ENCODE results near the gene COL21A1.

The COL21A1 gene

DNA sequence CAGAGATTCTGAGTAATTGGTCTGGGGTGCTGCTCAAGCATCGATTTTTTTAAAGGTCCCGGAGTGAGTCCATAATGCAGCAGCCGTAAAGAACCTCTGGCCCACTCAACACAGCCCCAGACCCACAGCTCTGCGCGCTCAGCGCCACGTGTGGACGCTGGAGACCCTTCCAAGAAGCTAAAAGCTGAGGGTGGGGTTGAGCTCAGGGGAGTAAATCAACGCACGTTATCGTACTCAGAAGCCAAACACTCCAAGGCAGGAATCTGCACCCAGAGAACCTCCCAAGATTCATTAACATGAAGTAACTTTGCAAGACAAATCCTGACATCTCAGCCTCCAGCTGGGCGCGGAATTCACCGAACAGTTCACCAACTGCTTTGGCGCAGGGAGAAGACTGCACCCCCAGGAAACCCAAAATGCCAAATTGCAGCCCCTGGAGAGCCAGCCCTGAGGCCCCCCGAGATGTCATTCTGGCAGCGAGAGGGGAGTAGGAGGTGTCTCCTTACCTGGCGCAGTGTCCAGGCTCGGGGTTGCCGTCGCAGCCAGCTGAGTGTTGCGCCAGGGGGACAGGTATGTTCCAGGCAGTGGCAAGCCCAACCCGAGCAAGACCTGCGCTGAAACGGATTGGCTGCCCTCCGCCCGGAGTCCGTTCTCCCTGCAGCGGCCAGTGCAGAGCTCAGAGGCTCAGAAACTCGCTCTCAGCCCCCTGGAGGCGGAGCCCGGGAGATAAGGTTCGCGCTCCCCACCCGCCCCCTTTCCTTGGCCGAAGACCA lies at the start of gene COL21A1:
Gene COL21A1 (minus strand): TSS at position 700 of the 773 bp plus-strand sequence. CDS start 64,962 bp downstream, outside the sequence.
- peak within 1 kb of the TSS; percentile 48 for H3K4me3 ChIP-seq (ENCODE audit: low read length)
- DNase-seq (ENCODE audit: low read depth) = no peak
- TF ChIP-seq, protein P1, sequence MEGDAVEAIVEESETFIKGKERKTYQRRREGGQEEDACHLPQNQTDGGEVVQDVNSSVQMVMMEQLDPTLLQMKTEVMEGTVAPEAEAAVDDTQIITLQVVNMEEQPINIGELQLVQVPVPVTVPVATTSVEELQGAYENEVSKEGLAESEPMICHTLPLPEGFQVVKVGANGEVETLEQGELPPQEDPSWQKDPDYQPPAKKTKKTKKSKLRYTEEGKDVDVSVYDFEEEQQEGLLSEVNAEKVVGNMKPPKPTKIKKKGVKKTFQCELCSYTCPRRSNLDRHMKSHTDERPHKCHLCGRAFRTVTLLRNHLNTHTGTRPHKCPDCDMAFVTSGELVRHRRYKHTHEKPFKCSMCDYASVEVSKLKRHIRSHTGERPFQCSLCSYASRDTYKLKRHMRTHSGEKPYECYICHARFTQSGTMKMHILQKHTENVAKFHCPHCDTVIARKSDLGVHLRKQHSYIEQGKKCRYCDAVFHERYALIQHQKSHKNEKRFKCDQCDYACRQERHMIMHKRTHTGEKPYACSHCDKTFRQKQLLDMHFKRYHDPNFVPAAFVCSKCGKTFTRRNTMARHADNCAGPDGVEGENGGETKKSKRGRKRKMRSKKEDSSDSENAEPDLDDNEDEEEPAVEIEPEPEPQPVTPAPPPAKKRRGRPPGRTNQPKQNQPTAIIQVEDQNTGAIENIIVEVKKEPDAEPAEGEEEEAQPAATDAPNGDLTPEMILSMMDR (conservative IDR thresholded peaks at IDR 0.05; ENCODE audit: low read depth, low read length) = peak; percentile 58

DNA sequence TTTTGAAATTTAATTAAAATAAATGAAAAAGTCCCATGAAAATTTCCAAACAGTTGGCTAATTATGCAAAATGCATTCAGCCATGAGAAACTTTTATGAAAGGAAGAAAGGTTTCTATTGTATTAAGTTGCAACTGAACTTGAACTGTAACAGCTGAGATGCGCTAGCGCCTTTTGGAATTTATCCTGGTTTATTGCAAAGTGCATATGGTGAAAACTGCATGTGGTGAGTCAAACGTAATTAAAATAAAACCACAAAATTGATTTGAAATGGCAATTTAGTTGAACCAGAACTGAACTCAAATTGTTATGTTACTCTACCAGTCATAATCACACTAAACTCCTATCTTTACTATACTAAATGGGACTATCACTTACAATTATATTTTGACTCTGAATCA lies 46.4 kb upstream of the COL21A1 start:
- TF ChIP-seq, protein P1 (conservative IDR thresholded peaks at IDR 0.05; ENCODE audit: low read depth, low read length) = no peak
- H3K4me3 ChIP-seq (ENCODE audit: low read length) = no peak overlapping the region
- DNase-seq (ENCODE audit: low read depth) = no peak

DNA sequence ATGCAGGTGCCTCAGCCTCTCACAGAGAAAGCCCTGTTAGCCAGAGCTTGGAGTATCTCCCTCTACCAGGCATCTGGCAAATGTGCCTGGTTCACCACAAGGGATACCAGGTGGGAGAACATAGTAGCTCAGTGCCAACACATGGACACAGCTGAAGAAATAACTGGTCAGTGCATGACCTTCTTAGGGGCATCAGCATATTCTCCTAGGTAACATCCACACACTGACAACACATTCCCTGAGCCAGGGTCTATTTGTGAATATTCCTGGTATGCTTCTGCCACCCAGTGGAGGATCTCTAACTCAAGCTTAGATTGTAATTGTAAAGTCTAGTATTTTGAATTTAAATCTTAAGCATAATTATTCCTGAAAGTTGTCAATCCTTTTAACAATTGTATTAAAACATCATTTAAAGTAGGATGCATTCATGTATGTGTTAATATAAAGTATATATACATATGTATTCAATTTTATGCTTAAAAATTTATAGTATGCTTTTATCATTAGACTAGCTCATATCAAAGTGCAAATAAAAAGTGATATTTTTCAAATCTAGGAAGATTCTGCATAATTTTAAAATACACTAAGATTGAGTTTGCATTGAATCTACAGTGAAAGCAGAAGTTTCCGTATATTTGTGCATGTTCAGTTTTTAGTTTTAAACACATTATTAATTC lies 45.3 kb upstream of the COL21A1 start:
- no peak for DNase-seq (ENCODE audit: low read depth)
- no peak overlapping the region for H3K4me3 ChIP-seq (ENCODE audit: low read length)
- TF ChIP-seq, protein P1 (conservative IDR thresholded peaks at IDR 0.05; ENCODE audit: low read depth, low read length) = peak; percentile 58

DNA sequence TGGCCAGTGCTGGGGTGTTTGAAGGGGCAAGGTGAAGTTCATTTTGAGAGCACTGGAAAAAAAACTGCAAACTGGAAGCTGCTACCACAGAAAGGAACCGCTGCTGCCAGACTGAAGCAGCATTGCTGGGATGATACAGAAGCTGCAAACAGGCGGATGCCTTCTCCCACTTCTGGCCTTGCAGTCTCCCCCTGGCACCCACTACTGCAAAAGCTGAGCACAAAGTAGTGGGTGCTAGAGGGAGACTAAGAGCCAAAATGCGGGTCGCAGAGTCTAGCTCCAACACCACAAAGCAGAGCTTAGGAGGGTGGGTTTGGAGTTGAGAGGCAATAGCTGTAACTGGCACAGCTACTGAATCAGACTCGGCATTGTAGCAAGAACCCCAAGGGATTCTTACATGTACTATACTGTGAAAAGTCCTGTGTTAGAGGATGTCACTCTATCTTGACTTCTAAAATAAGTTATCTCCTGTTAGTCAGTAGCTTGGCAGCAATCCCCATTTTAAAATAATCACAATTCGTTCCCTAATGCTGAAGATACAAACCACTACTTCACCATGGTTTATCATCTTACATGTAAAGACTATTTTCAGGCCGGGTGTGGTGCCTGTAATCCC lies 44.0 kb upstream of the COL21A1 start:
- no peak for DNase-seq (ENCODE audit: low read depth)
- TF ChIP-seq, protein P1 (conservative IDR thresholded peaks at IDR 0.05; ENCODE audit: low read depth, low read length) = no peak
- H3K4me3 ChIP-seq (ENCODE audit: low read length) = no peak overlapping the region

DNA sequence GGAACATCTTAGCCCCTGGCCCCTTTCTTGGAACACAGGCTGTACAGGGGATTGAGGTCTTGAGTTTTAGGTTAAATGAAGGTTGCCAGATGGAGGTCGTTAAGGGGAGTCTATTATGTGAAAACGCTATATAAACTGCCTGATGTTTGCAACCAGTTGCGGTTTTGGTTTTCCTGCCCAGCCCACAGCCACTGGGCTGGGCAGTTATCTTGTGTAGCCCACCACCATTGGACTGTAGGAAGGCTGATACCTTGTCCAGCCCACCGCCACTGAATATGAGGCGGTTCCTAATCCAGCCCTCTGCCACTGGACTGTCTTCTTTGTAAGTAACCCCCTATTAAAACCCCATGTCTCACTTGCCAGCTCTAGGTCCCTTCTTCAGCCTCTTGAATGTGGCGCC lies 42.3 kb upstream of the COL21A1 start:
- DNase-seq (ENCODE audit: low read depth) = no peak
- TF ChIP-seq, protein P1 (conservative IDR thresholded peaks at IDR 0.05; ENCODE audit: low read depth, low read length) = no peak
- no peak overlapping the region for H3K4me3 ChIP-seq (ENCODE audit: low read length)

DNA sequence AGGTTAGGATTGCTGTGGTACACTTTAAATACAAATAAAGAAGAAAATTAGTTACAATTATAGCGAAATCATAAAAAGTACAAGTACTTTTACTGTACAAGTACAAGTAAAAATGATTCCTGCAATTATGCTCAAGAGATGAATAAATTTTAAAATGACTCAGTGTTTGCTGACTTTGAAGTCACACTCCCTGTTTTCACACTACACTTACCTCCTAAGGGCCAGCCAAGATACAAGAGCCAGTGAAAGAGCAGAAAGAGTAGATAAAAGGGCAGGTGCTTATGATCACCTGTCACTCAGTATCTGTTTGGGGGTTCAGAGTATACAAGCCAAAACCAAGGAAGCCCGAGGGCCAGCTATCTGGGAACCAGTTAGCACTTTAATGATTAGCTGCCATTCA lies 41.0 kb upstream of the COL21A1 start:
- H3K4me3 ChIP-seq (ENCODE audit: low read length) = no peak overlapping the region
- DNase-seq (ENCODE audit: low read depth) = no peak
- TF ChIP-seq, protein P1 (conservative IDR thresholded peaks at IDR 0.05; ENCODE audit: low read depth, low read length) = no peak
